HG02885 (cell line): ENCODE data around the gene IDI2.

Source experiments
- ATAC-seq: cut with Tn5 transposase; IDR thresholded peaks from one replicate; pipeline ENCODE4 v1.9.1; 2021; ENCODE audit warnings: mild to moderate bottlenecking; ENCODE audit not compliant: unreplicated experiment, poor library complexity

Gene IDI2

GRCh38 chr10:986137-986825, 39.4 kb downstream of the IDI2 start:
- no peak for ATAC-seq

GRCh38 chr10:985361-985760, 40.3 kb downstream of the IDI2 start:
- ATAC-seq, result no peak

- ATAC-seq, result no peak
These were observed 41.5 kb downstream of the IDI2 start for GRCh38 chr10:983971-984655.

- ATAC-seq, result no peak
These were observed 42.3 kb downstream of the IDI2 start for GRCh38 chr10:983401-983800.

- no peak for ATAC-seq
These were observed 45.1 kb downstream of the IDI2 start for GRCh38 chr10:980468-981093.

GRCh38 chr10:978826-979421, 46.7 kb downstream of the IDI2 start:
- no peak for ATAC-seq

GRCh38 chr10:976316-976715, 49.3 kb downstream of the IDI2 start:
- ATAC-seq, result no peak

GRCh38 chr10:974785-975074, 50.9 kb downstream of the IDI2 start:
- no peak for ATAC-seq

GRCh38 chr10:974038-974784, 51.4 kb downstream of the IDI2 start:
- ATAC-seq, result no peak

- ATAC-seq, result peak; percentile 62
These were observed 52.9 kb downstream of the IDI2 start for GRCh38 chr10:972763-973162.

- ATAC-seq, result no peak
These were observed 54.0 kb downstream of the IDI2 start for GRCh38 chr10:971613-972012.

- ATAC-seq, result no peak
These were observed 54.5 kb downstream of the IDI2 start for GRCh38 chr10:971150-971542.

GRCh38 chr10:970311-971149, 55.1 kb downstream of the IDI2 start:
- no peak for ATAC-seq

GRCh38 chr10:969473-970150, 56.0 kb downstream of the IDI2 start:
- ATAC-seq, result no peak
